ENCODE data around the gene RAD51B.

Gene RAD51B

DNA sequence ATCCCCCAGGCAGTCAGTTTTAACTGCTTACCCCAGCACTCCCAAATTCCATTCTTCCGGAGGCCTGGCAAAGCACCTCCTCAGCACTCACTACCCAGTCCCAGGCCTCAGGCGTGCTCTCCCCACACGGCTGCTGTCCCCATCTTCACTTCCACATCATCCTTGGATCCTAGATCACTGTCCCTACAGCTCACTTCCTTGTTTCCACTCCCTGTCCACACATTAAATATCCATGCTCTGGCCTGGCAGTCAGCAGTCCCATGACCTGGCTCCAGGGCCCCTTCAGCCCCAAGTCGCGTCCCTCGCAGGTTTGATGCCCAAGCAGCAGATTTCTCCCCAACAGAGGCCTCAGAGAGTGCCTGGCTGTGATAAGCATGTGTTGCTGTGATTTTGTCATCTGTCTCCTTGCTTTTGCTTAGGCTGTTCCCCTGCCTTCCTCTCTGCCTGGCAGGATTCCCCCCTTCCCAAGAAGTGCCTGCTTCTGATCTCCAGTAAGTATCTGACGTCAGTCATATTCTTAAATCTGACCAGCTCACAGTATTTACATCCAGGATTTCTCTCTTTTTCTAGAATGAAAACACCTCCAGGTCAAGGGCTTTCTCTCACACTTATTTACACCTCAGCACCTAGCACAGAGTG lies 731.6 kb downstream of the RAD51B start:
- DNase-seq (ENCODE audit: low spot score) = no peak

DNA sequence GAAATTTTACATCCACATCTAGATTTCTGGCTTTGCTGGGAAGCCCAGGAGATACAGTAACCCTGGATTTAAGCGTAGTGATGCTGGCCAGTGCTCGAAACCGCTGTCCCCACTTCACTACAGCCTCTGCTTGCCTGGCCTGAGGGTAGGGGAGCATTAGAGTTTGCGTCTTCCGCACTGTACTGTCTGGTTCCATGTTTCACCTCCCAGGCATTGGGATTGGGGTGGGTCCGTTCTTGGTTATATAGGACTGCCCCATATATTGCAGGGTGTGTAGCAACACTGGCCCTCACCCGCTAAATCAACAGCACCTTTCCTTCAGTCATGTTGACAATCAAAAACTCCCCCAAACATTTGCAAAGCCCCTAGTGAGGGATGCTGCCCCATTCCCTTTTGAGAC lies 732.5 kb downstream of the RAD51B start:
- no peak for DNase-seq (ENCODE audit: low spot score)

DNA sequence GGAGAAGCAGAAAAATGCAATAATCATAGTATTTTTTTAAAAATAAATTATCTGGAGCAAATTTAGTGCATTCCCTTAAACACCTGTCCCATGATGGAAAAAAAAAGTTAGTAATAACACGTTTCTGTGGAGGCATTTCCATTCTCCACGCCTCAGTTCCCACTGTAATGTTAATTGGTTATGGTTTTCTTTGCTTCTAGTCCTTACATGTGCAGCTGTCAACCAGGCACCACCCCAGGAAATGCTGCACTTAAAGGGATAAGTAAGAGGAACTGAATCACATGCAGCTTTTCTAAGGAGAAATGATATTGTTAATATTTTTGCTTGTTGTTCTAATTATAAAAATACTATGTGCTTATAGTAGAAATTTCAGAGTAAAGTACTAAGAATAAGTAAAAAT lies 733.0 kb downstream of the RAD51B start:
- DNase-seq (ENCODE audit: low spot score) = no peak

DNA sequence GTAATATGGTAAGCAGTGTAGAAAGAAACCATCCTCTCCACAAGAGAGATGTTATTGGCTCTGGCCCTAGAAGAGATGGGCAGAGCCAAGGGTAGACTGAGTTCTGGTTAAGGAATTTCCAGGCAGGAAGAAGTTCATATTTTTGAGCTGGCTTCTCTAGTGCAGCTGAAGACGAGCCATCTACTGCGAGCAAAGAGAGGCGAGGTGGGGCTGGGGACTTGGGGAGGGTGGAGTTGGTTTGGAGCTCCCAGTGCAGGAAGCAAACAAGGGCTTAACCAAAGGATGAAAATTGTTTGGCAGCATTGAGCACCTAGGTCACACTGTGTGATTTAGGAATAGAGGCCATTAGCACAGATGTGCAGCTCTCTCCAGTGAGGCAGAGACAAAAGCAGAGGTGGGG lies 733.7 kb downstream of the RAD51B start:
- DNase-seq (ENCODE audit: low spot score) = no peak

DNA sequence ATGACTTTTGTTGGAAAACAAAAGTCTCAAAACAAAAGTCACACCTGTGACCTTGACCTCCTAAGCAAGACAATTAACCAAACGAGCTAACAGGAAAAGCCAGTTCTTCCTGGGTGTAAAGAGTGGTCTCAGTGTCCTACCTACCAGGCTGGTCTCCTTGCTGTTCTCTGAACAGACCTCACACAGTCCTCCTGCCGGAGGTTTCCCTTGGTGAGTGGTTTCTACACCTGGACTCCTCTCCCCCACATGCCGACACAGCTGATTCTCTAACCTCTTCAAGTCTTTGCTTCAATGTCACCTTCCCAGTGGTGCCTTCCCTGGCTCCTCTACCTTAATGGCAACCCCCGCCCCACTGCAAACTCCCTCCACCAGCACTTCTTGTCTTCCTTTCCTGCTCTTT lies 734.7 kb downstream of the RAD51B start:
- DNase-seq (ENCODE audit: low spot score) = no peak

DNA sequence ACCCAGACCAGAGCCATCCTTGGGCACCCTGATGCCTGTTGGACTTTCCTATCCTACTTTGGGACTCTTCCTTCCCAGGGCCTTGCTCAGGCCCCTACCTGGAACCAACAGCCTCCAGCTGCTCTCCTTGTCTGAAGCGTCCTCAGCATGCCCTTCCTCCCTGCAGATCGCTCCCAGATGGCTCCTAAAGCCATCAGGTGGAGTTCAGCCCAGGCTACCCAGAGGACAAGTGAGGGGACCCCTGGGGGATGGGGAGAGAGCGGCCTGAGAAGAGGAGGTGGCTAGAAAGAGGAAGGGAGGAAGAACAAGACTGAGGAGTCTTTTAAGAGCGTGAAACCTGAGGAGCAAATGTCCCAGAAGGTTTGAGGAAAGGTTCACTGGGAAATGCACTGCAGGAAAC lies 736.7 kb downstream of the RAD51B start:
- no peak for DNase-seq (ENCODE audit: low spot score)

DNA sequence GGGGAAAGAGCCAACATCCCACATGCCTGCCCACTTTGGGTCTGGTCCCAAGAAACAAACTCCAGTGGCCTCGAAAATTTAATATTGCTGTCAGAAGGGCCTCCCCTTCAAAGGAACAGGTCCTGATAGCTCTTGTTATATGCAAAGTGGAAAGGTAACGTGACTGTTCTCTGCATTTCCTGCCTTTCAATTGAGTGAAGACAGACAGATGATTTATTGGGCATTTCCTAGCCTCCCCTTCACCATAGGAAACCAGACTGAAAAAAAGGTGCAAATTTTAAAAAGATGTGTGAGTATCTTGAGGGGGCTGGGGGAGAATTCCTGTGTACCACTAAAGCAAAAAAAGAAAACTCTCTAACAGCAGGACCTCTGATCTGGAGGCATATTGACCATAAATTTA lies 738.1 kb downstream of the RAD51B start:
- DNase-seq (ENCODE audit: low spot score) = no peak

DNA sequence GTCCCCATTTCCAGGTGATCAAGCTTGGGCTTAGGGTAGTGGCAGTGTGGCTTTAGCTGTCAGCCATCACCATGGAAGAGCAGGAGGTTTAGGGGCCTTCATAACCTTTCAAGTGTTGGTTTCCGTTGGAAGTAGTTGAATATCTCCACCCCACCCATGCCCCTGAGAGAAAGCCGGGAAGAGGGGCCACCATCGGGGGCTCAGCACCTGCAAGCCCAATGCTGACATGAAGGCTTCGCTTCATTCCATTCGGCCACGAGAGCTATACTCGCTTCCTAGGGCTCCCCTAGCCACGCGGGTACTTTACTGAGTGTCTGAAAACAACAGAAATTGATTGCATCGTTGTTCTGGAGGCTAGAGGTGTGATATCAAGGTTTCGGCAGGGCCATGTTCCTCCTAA lies 738.5 kb downstream of the RAD51B start:
- DNase-seq (ENCODE audit: low spot score) = no peak

DNA sequence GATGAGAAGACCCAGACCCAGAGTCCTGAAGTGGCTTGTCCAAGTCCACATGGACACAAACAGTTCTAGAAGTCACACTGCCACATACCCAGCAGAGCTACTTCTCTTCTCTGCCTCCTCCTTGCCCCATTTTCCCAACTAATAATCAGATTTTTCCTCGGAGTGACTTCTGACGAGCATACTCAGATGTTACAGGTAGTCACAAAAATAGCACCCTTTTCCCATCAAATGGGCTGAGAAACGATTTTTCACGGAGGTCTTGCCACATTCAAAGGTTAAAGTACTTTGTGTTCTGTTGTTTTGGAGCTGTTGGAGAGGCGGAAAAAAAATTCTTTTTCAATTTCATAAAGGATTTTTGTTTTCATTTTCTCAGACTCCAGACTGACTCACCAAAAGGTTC lies 740.4 kb downstream of the RAD51B start:
- no peak for DNase-seq (ENCODE audit: low spot score)

DNA sequence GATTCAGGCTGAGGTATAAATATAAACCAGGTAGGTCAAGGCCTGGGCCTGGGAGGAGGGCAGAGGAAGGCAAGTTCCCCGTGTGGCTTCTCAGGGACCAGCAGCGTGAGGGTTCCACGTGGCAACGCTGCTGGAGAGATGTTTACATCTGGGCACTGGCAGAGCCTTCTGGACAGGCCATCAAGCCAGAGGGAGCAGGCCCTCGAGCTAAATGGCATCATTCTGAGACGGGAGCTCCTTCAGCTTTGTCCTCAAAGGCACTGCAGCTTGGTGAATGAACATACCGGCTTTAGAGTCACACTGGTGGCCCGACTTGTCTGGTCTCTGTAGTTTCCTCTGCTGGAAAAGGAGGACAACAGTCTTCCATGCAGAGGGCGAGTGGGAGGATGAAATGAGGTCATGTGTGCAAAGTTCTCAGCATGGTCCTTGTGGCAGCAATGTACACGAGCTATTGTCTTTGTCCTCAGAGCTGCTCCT lies 742.0 kb downstream of the RAD51B start:
- DNase-seq (ENCODE audit: low spot score) = no peak

DNA sequence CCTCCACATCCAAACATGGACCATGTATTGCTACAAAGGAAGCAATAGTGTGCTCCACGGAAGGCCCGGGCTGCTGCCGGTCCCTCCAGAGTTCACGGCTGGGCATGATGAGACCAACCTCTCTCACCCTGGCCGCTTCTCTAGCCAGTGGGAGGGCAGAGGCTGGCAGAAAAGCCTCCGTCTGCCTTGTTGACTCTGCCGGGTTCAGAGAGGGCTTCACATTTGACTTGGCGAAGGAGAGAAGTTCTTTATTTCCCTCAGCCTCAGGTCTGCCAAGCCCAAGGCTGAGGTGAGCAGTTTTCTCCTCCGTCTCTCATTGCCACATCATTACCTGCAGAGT lies 743.3 kb downstream of the RAD51B start:
- no peak for DNase-seq (ENCODE audit: low spot score)

DNA sequence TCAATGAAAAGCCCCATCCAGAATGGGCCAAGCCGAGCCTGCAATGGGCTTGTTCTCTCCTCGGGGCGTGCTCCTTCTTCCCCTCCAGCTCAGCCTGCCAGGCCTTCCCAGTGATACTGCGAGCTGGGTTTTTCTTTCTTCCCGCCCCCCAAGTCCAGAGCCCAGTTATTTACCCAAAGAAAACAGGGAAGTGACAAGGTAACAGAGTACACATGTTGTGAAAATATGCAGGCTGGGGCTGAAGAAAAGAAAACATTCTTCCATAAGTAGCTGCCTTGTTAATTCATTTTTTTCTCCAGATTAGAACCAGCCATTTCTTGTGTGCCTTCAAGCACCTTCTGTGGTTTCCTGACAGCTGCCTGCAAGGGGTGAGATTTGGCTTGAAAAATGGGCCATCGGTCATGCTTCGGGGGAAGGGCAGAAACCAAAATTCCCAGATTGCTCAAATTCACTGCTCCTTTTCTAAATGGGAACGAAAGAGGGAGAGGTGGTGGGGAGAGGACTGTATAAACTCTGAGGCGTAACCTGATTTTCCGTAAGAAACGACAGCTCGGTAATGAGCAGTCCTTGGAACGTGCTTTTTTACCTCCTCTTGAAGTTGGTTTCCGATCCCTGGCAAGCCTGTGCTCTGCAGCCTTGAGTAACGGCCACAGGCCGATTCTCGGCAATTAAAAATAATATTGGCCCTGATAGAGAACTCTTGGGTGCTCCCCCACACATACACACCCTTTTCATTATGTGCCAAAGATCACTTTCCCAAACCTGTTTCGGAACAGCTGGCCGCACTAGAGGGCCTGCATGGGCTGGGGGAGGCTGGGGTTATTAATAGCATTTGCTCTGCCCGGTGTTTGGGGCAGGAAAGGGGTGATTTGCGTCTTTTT lies 743.9 kb downstream of the RAD51B start:
- no peak for DNase-seq (ENCODE audit: low spot score)

DNA sequence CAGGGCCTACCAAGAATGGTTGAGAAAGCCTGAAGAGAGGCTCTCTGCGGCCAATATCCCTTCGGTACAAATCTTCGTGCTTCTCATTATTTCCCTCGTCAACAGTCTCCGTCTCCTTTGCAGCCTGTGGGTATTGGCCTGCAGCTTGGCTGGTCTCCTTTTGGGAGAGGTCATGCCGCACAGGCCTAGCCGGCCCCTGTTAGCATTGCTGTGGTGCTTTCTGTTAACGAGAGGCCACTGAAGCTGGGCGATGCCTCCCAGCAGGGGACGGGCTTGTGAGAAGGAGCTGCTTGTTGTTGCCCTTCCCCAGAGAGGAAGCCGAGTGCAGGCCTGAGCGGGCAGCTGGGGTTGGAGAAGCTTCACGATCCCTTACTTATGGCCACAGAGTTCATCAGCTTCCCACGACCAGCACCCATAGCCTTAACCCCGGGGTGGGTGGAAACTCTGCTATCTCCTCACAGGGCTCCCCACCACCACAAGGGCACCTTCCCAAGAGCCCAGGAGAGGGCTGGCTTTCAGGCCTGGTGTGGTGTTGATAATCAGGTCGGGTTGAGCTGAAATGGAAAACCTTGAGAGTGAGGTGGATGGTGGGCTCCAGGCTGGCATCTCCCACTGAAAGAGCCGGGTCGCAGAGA lies 744.7 kb downstream of the RAD51B start:
- DNase-seq (ENCODE audit: low spot score) = no peak

DNA sequence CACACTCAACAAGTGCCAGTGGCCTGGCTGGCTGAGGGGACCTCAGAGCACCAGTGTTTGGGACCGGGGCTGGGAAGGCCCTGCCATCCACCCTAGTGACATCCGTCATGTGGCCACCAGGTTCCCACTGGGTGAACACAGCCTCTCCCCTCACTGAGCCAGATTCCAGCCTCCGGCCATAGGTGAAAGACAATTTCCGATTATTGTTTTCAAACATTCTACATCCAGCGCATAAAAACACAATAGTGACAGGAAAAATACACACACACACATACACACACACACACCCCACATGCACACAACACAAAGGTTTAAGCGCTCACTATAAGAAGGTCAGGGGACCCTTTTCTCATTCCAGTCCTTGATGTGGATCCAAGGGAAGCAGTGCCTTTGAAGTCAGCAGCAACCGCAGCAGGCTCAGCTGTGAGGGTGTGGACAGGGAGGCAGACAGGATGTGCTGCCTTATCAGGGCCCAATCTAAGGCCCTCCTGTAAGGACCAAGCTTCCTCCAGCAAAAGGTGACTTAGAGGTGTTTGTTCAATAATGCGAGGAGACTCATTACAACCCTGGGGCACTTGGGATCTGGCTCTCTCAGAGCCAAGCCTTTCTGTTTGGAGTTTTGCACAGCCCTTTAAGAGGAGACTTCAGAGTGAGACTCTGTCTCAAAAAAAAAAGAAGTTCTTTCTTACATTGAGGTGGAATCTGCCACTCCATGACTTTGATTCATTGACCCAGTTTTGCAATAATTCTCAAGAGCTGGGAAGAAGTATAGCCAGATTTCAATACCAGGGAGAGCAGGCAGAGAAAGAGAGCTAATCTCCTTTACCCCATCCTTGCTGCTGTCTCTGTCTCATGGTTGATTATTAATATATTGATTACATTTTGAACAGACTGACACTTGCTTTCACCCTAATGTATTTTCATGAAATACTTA lies 745.5 kb downstream of the RAD51B start:
- no peak for DNase-seq (ENCODE audit: low spot score)

DNA sequence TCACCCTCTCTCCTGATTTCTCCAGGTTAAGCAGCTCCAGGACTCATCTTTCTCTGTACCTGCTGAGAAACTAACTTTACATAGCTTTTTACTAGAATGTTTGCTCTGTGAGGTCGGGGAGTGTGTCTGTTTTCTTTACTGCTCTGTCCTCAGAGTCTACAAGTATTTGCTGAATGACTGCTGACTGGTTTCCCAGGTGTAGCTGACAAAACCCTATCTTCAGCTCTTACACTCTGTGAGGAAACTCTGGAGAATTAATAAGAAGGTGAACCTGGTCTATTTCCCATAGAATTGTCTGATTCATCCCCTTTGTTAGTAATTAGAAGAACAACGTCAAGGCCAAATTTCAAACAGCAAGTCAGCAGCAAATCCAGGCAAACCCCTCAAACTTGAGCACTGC lies 746.5 kb downstream of the RAD51B start:
- DNase-seq (ENCODE audit: low spot score) = no peak

DNA sequence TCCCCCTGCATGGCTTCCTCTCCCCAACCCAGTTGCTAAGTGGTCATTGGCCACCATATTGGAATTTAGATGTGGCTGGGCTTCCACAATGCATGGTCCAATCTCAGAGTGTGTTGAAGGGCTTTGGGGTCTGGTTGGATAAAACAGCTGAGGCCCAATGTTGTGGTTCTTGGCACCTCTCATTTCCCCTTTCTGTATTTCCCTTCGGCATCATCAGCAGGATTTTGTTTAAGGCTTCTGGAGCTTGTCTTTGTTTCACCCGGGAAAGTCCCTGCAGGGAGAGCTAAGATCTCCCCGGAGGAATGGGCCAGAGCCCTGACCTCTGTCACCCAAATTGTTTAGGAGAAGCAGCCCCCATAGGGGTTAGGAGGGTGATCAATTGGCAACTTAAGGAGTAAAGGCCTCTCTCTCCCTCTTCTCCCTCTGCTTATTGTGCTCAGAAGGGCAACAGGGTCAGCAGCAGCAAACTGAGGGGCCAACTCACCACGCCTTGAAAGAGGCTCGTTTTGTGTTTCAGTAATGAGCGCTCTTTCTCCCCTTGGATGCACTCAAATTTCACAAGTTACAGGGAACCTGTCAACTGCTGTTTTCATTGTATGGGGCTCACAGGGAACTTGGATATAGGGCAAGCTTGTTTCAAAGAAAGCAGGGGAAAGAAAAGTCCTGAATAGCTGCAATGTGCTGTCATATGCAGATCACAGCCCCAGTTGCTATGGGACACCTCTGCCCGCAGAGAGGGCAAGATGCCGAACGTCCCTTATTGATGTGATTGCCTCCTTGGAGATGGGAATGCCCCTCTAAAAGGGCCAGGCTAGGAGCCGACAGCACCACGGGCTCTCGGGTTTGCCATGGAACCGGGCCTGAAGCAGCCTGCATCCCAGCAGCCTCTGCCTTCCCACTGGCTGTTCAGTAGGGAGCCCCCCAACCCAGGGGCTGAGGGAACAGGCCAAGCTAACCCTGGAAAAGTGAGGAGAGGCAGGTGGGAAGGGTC lies 749.6 kb downstream of the RAD51B start:
- DNase-seq (ENCODE audit: low spot score) = no peak

DNA sequence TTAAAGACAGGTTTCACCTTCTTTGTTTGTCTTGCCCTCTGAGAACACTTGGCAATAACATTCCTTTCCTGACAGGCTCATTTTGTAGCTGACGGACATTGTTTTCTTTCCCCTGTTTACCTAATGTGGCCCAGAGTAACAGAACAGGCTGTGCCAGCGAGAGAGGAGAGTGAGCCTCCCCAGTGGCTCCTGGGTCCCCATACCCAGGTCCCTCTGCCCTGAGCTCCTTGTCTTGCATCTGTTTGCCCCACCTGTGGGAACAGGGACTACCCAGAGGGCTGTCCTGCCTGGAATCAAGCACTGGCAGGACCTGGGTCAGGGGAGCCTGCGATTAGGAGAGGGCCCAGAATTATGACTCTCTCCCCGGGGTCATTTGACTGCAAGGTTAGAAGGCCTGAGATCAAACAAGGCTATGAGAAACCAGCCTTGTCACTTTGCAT lies 750.4 kb downstream of the RAD51B start:
- no peak for DNase-seq (ENCODE audit: low spot score)

DNA sequence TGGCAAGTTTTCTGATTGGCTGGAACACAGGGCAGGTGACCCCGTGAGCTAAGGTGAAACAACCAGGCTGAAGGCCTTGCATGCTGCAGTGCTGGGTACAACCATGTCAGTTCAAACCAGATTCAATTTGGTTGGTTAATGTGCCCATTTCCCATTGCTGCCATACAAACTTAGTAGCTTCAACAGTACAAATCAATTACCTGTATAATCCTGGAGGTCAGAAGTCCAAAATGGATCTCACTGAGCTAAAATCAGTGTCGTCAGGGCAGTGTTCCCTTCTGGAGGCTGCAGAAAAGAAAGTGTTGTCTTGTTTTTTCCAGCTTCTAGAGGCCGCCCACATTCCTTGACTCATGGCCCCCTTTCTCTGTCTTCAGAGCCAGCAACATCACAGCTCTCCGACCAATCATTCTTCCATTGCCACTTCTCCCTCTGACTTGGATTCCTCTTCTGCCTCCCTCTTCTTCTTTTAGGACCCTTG lies 751.6 kb downstream of the RAD51B start:
- no peak for DNase-seq (ENCODE audit: low spot score)

DNA sequence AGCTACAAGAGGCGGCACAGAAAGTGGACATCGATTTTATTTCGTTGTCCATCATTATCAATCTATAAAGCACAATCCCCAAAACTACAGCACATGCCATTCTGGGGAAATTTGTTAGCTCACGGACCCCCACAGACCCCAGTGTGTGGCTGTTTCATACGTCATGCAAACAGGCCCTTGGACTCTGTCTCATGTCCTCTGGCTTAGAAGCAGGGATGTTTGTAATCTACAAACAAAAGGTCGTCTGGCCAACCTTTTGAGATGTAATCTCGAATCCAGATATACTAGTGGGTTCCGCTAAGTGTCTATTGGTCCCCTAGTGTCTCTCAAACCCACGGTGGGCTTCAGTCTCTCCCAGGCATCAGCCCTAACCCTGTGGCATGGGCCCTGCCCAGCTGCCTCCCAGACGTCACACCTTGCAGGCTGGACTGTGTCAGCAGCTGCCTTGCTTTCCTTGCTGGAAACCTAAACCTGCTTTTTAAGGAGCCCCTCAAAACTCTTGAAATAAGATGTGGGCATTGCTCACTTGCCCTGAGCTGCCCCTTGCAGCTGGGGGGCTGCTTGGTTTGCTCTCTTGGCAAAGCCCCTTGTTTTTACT lies 752.4 kb downstream of the RAD51B start:
- no peak for DNase-seq (ENCODE audit: low spot score)

DNA sequence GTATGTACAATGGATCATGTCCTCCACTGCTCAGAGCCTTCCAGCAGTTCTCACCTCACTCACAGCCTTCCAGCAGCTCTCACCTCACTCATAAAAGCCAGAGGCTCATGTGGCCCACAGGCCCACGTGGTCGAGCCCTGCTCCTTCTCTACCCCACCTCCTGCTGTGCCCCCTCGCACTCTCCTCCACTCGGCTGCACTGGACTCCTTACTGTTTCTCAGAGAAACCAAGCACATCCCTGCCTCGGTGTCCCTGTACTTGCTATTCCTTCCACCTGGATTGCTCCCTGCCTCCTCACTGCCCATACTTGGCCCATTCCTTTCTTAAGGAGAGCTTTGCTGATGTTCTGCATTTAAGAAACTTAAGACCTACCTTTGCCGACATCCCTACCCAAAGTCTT lies 753.5 kb downstream of the RAD51B start:
- no peak for DNase-seq (ENCODE audit: low spot score)

Measured in hepatic stellate cell (primary cell).